ENCODE data around the gene PACRG. TPM values are rescaled to one million over a fixed set of nuclear protein-coding genes. Genes with fewer than 3 reads are reported as not detected.

PACRG gene
- polyA plus RNA-seq, 1 donor from 2014 or later, result 16.6 TPM

DNA sequence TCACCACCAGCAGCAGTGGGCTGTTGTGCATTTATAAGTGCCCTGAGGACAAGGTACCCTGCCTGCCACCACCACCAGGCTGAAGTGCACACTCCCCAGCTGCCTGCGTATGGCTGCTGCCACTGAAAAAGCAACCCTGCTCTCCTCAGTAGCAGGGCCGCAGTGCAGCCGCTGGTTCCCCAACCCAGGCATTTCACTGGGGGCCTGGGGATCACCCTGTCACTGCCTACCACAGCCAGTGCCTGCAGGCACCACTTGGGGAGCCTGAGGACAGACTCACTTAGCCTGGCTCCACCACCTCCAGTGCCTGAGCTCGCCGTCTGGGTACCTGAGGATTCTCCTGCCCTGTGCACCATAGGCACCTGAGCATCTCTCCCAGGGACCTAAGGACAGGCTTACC lies 215.6 kb downstream of the PACRG start:
- Histone ChIP-seq H3K27me3 (ENCODE audit: insufficient read depth, low read depth, low read length) (no peaks in the 10 kb centered on the region), H3K79me2 (replicated peaks; ENCODE audit: insufficient read depth, low read length) (no peaks in the 10 kb centered on the region), H3F3A (ENCODE audit: insufficient read depth, low read length, poor library complexity, severe bottlenecking) (no peaks in the 10 kb centered on the region), H3K4me3 (ENCODE audit: low read length) (no peak overlapping the region), H3K4me2 (ENCODE audit: low read length) (no peak overlapping the region), H3K27ac (ENCODE audit: low read length) (no peak overlapping the region), H3K9ac (ENCODE audit: low read length) (no peak overlapping the region), H3K36me3 (ENCODE audit: insufficient read depth, low read length) (no peaks in the 10 kb centered on the region), H2AFZ (ENCODE audit: low read depth, low read length) (no peak overlapping the region), H4K20me1 (ENCODE audit: insufficient read depth) (no peaks in the 10 kb centered on the region), H3K9me2 (ENCODE audit: insufficient read depth, low read length) (no peaks in the 10 kb centered on the region), H3K9me3 (ENCODE audit: low read length) (no peaks in the 10 kb centered on the region)
- TF ChIP-seq EZH2 (IDR thresholded peaks at IDR 0.05; ENCODE audit: borderline replicate concordance, insufficient read depth, low read length, poor library complexity, severe bottlenecking) (no peak), MXI1 (conservative IDR thresholded peaks at IDR 0.05; ENCODE audit: poor library complexity, severe bottlenecking) (no peak), POLR2AphosphoS5 (IDR thresholded peaks at IDR 0.05) (no peak), RAD21 (conservative IDR thresholded peaks at IDR 0.05) (no peak), EP300 (conservative IDR thresholded peaks at IDR 0.05; ENCODE audit: poor library complexity, severe bottlenecking) (no peak), TAF1 (IDR thresholded peaks at IDR 0.05; ENCODE audit: low read depth) (no peak), SMC3 (conservative IDR thresholded peaks at IDR 0.05; ENCODE audit: poor library complexity) (no peak)
- TF ChIP-seq, protein P1, sequence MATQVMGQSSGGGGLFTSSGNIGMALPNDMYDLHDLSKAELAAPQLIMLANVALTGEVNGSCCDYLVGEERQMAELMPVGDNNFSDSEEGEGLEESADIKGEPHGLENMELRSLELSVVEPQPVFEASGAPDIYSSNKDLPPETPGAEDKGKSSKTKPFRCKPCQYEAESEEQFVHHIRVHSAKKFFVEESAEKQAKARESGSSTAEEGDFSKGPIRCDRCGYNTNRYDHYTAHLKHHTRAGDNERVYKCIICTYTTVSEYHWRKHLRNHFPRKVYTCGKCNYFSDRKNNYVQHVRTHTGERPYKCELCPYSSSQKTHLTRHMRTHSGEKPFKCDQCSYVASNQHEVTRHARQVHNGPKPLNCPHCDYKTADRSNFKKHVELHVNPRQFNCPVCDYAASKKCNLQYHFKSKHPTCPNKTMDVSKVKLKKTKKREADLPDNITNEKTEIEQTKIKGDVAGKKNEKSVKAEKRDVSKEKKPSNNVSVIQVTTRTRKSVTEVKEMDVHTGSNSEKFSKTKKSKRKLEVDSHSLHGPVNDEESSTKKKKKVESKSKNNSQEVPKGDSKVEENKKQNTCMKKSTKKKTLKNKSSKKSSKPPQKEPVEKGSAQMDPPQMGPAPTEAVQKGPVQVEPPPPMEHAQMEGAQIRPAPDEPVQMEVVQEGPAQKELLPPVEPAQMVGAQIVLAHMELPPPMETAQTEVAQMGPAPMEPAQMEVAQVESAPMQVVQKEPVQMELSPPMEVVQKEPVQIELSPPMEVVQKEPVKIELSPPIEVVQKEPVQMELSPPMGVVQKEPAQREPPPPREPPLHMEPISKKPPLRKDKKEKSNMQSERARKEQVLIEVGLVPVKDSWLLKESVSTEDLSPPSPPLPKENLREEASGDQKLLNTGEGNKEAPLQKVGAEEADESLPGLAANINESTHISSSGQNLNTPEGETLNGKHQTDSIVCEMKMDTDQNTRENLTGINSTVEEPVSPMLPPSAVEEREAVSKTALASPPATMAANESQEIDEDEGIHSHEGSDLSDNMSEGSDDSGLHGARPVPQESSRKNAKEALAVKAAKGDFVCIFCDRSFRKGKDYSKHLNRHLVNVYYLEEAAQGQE (IDR thresholded peaks at IDR 0.05; ENCODE audit: borderline replicate concordance), result no peak
- TF ChIP-seq, protein P2, sequence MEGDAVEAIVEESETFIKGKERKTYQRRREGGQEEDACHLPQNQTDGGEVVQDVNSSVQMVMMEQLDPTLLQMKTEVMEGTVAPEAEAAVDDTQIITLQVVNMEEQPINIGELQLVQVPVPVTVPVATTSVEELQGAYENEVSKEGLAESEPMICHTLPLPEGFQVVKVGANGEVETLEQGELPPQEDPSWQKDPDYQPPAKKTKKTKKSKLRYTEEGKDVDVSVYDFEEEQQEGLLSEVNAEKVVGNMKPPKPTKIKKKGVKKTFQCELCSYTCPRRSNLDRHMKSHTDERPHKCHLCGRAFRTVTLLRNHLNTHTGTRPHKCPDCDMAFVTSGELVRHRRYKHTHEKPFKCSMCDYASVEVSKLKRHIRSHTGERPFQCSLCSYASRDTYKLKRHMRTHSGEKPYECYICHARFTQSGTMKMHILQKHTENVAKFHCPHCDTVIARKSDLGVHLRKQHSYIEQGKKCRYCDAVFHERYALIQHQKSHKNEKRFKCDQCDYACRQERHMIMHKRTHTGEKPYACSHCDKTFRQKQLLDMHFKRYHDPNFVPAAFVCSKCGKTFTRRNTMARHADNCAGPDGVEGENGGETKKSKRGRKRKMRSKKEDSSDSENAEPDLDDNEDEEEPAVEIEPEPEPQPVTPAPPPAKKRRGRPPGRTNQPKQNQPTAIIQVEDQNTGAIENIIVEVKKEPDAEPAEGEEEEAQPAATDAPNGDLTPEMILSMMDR (IDR thresholded peaks at IDR 0.05; ENCODE audit: poor library complexity, severe bottlenecking), result no peak

DNA sequence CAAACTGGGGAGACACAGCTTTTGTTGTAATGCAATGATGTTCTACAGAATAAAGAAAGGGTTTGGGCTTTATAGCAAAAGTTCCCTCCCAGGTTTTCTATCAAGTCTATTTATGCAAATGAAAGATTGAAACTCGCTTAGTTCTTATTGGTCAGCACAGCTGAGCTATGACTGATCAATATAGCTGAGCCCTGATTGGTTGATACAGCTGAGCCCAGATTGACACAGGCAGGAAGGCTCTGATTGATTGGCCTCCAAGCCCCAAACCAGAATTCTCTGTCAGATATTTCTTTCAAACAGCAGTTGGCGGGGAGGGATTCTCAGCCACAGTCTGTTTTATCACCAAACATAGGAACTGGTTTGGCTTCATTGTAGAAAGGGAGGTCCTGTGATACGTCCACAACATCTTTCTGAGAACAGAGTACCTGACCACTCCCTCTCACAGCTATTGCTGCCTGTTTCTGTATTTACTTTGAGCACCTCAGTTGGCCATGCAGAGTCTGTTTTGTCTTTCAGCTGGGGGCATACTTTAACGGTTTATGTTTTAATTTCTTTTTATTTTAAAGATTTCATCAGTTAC lies 223.5 kb downstream of the PACRG start:
- no peaks in the 10 kb centered on the region for H3K9me3 ChIP-seq (ENCODE audit: low read length)
- TF ChIP-seq SMC3 (conservative IDR thresholded peaks at IDR 0.05; ENCODE audit: poor library complexity) (no peak), EZH2 (IDR thresholded peaks at IDR 0.05; ENCODE audit: borderline replicate concordance, insufficient read depth, low read length, poor library complexity, severe bottlenecking) (no peak), EP300 (conservative IDR thresholded peaks at IDR 0.05; ENCODE audit: poor library complexity, severe bottlenecking) (no peak), RAD21 (conservative IDR thresholded peaks at IDR 0.05) (no peak), MXI1 (conservative IDR thresholded peaks at IDR 0.05; ENCODE audit: poor library complexity, severe bottlenecking) (no peak), POLR2AphosphoS5 (IDR thresholded peaks at IDR 0.05) (no peak)
- TF ChIP-seq, protein P1 (IDR thresholded peaks at IDR 0.05; ENCODE audit: borderline replicate concordance), result no peak
- TF ChIP-seq, protein P2 (IDR thresholded peaks at IDR 0.05; ENCODE audit: poor library complexity, severe bottlenecking), result no peak
- H2AFZ ChIP-seq (ENCODE audit: low read depth, low read length), result no peak overlapping the region
- H3K9ac ChIP-seq (ENCODE audit: low read length), result no peak overlapping the region
- no peaks in the 10 kb centered on the region for H3F3A ChIP-seq (ENCODE audit: insufficient read depth, low read length, poor library complexity, severe bottlenecking)
- H3K4me3 ChIP-seq (ENCODE audit: low read length), result no peak overlapping the region
- no peaks in the 10 kb centered on the region for H3K79me2 ChIP-seq (replicated peaks; ENCODE audit: insufficient read depth, low read length)
- no peak overlapping the region for H3K27ac ChIP-seq (ENCODE audit: low read length)
- no peaks in the 10 kb centered on the region for H4K20me1 ChIP-seq (ENCODE audit: insufficient read depth)
- H3K4me2 ChIP-seq (ENCODE audit: low read length), result no peak overlapping the region
- no peaks in the 10 kb centered on the region for H3K27me3 ChIP-seq (ENCODE audit: insufficient read depth, low read depth, low read length)
- H3K36me3 ChIP-seq (ENCODE audit: insufficient read depth, low read length), result no peaks in the 10 kb centered on the region
- H3K9me2 ChIP-seq (ENCODE audit: insufficient read depth, low read length), result no peaks in the 10 kb centered on the region

All from neural cell (in vitro differentiated cells).